Endometrial microvascular endothelial cells (primary cell): ENCODE measurements around the gene CATSPER1. TPM values are rescaled to one million over a fixed set of nuclear protein-coding genes. Genes with fewer than 3 reads are reported as not detected.

Experiments
- in situ Hi-C: cut with HindIII; loops from 2 replicates; pipeline ENCODE4 v1.10.0; 2017; ENCODE audit warnings: low sequenced_read_pairs, low pct_unique_long_range_greater_than_20kb; ENCODE audit errors: inconsistent ontology term
- total RNA-seq: library from RNA; depleted of rRNA; stranded (reverse); fragments of >200 nt; gene quantifications from one replicate; pipeline ENCODE4 v1.2.3, GENCODE V29; 2015; ENCODE audit errors: inconsistent ontology term

CATSPER1 gene
- total RNA-seq, result under 0.01 TPM

GRCh38 chr11:66026017-66026529 lies at the start of gene CATSPER1:
Gene CATSPER1, minus strand, starts transcription at chr11:66026479. Its CDS starts 100 bp downstream, at chr11:66026379.
- in situ Hi-C loops, result no loop called here

- in situ Hi-C loops, result no loop called here
Measured at GRCh38 chr11:66075273-66075672, 49.0 kb upstream of the CATSPER1 start.

GRCh38 chr11:66073669-66074068 lies 47.4 kb upstream of the CATSPER1 start:
- in situ Hi-C loops, result no loop called here

GRCh38 chr11:66072518-66072917 lies 46.2 kb upstream of the CATSPER1 start:
- in situ Hi-C loops, result no loop called here

GRCh38 chr11:66072081-66072480 lies 45.8 kb upstream of the CATSPER1 start:
- in situ Hi-C loops, result no loop called here

GRCh38 chr11:66071381-66071801 lies 45.1 kb upstream of the CATSPER1 start:
- in situ Hi-C loops, result no loop called here

- in situ Hi-C loops, result no loop called here
Measured at GRCh38 chr11:66070604-66071380, 44.5 kb upstream of the CATSPER1 start.

- in situ Hi-C loops, result no loop called here
Measured at GRCh38 chr11:66069715-66070603, 43.7 kb upstream of the CATSPER1 start, which contains the start of gene PACS1. Gene PACS1, plus strand, starts transcription at chr11:66070272. Its CDS starts 215 bp downstream, at chr11:66070487.

- in situ Hi-C loops, result no loop called here
Measured at GRCh38 chr11:66068923-66069714, 42.8 kb upstream of the CATSPER1 start.

GRCh38 chr11:66068154-66068821 lies 42.0 kb upstream of the CATSPER1 start:
- in situ Hi-C loops, result no loop called here

GRCh38 chr11:66067640-66068039 lies 41.4 kb upstream of the CATSPER1 start:
- in situ Hi-C loops, result no loop called here

GRCh38 chr11:66066751-66067150 lies 40.5 kb upstream of the CATSPER1 start:
- in situ Hi-C loops, result no loop called here

- in situ Hi-C loops, result no loop called here
Measured at GRCh38 chr11:66064571-66064970, 38.3 kb upstream of the CATSPER1 start.

- in situ Hi-C loops, result no loop called here
Measured at GRCh38 chr11:66063900-66064299, 37.6 kb upstream of the CATSPER1 start.

GRCh38 chr11:66062408-66062807 lies 36.1 kb upstream of the CATSPER1 start:
- in situ Hi-C loops, result no loop called here

- in situ Hi-C loops, result no loop called here
Measured at GRCh38 chr11:66061268-66061667, 35.0 kb upstream of the CATSPER1 start.

- in situ Hi-C loops, result no loop called here
Measured at GRCh38 chr11:66059966-66060680, 33.8 kb upstream of the CATSPER1 start.

GRCh38 chr11:66056501-66056900 lies 30.2 kb upstream of the CATSPER1 start:
- in situ Hi-C loops, result no loop called here
